ENCODE results near the gene FXR2. TPM values are rescaled to one million over a fixed set of nuclear protein-coding genes. Genes with fewer than 3 reads are reported as not detected.
A peak's percentile ranks its signal among the peaks of the same experiment; 100 is the strongest.

Gene FXR2
- total and polyA plus RNA-seq, 2 donors from 2014 or later: 29.3 to 59.2 TPM

DNA sequence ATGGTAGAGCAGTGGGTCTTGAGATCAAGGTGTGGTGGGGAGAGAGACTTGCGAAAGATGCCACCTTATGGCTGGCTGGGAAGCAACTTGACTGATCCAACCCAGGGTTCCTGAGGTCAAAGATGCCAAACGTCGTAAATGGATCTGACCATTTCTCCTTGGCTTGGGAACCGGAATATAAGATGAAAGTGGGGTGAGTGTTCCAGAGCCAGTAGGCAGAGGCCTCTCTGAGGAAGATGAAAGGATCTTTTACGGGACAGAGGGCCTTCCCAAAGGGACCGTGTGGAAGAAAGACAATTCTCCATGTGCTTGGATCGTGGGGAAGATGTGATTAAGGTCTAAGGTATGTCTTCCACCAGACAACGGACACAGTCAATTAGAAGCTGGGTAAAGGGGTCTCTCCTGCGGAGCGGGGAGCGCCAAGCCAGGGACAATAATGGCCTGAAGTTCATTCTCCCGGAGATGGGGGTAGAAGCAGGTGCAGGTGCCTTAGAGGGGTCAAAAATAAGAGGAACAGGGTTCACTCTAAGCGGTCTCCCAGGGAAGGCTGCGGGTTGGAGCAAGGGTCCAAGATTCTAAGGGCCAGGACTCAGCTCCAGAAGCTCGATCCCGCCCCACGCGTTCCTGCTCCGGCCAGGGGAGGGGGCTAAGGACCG is 800 bp downstream of the FXR2 start:
- intact Hi-C loops (cut with DNase I): no loop called here
- TF ChIP-seq, protein P1, sequence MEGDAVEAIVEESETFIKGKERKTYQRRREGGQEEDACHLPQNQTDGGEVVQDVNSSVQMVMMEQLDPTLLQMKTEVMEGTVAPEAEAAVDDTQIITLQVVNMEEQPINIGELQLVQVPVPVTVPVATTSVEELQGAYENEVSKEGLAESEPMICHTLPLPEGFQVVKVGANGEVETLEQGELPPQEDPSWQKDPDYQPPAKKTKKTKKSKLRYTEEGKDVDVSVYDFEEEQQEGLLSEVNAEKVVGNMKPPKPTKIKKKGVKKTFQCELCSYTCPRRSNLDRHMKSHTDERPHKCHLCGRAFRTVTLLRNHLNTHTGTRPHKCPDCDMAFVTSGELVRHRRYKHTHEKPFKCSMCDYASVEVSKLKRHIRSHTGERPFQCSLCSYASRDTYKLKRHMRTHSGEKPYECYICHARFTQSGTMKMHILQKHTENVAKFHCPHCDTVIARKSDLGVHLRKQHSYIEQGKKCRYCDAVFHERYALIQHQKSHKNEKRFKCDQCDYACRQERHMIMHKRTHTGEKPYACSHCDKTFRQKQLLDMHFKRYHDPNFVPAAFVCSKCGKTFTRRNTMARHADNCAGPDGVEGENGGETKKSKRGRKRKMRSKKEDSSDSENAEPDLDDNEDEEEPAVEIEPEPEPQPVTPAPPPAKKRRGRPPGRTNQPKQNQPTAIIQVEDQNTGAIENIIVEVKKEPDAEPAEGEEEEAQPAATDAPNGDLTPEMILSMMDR (IDR thresholded peaks at IDR 0.05; ENCODE audit: borderline replicate concordance, extremely low read depth, insufficient read depth): no peak
- no peaks in the 10 kb centered on the region for H3K9me3 ChIP-seq (ENCODE audit: control insufficient read depth in 2 of 3, insufficient read depth in 1 of 3, low read length in 3 of 3)
- peak overlapping the region; percentile 52 to 93 (median 61) for H3K9ac ChIP-seq (ENCODE audit: low read length in 3 of 3)
- H3K27me3 ChIP-seq (ENCODE audit: control insufficient read depth, insufficient read depth, low read length): no peaks in the 10 kb centered on the region
- peak overlapping the region; percentile 51 to 93 (median 81) for H3K4me3 ChIP-seq (ENCODE audit: low read length in 3 of 3)
- peaks cover 4 to 22% (median 17%) of the 10 kb centered on the region in 3 donors for H3K4me1 ChIP-seq (ENCODE audit: control insufficient read depth in 2 of 3, insufficient read depth in 2 of 3, low read depth in 1 of 3, low read length in 3 of 3)
- peak overlapping the region; percentile 68 to 87 for H3K27ac ChIP-seq (ENCODE audit: low read depth in 2 of 2, low read length in 2 of 2)
- DNase-seq (peak in 2 of 5 donors; percentile 22 to 23), FAIRE-seq (no peak)
- H3K36me3 ChIP-seq (ENCODE audit: control insufficient read depth in 2 of 3, insufficient read depth in 3 of 3, low read length in 3 of 3): peaks cover 0 to 3% (median 2%) of the 10 kb centered on the region in 3 donors

DNA sequence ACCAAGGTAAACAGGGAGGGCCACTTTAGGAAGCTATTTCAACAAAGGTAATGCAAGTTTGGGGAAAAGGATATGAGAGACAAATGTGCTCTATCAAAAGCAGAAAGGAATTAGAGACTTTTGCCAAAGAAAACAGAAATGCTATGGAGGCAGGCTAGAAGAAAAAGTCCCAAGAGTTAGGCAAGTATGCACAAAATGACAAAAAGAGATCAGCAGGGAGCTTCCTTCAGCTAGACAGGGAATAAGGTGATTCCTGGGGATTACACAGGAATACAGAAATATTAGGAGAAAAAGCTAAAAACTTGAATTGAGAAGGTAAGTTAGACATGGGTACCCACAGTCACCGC is 2.4 kb downstream of the FXR2 start:
- H3K9ac ChIP-seq (ENCODE audit: low read length in 3 of 3): peak overlapping the region in 1 of 3 donors; percentile 53
- H3K27me3 ChIP-seq (ENCODE audit: control insufficient read depth, insufficient read depth, low read length): no peaks in the 10 kb centered on the region
- peaks cover 4 to 22% (median 17%) of the 10 kb centered on the region in 3 donors for H3K4me1 ChIP-seq (ENCODE audit: control insufficient read depth in 2 of 3, insufficient read depth in 2 of 3, low read depth in 1 of 3, low read length in 3 of 3)
- peak in 1 of 5 donors; percentile 48 for DNase-seq
- H3K36me3 ChIP-seq (ENCODE audit: control insufficient read depth in 2 of 3, insufficient read depth in 3 of 3, low read length in 3 of 3): peaks cover 2 to 3% (median 3%) of the 10 kb centered on the region in 3 donors
- H3K9me3 ChIP-seq (ENCODE audit: control insufficient read depth in 2 of 3, insufficient read depth in 1 of 3, low read length in 3 of 3): no peaks in the 10 kb centered on the region
- intact Hi-C loops (cut with DNase I): no loop called here
- no peak for FAIRE-seq
- H3K4me3 ChIP-seq (ENCODE audit: low read length in 3 of 3): peak overlapping the region in 2 of 3 donors; percentile 3 to 28
- TF ChIP-seq, protein P1 (IDR thresholded peaks at IDR 0.05; ENCODE audit: borderline replicate concordance, extremely low read depth, insufficient read depth): no peak
- H3K27ac ChIP-seq (ENCODE audit: low read depth in 2 of 2, low read length in 2 of 2): peak overlapping the region in 1 of 2 donors; percentile 15

DNA sequence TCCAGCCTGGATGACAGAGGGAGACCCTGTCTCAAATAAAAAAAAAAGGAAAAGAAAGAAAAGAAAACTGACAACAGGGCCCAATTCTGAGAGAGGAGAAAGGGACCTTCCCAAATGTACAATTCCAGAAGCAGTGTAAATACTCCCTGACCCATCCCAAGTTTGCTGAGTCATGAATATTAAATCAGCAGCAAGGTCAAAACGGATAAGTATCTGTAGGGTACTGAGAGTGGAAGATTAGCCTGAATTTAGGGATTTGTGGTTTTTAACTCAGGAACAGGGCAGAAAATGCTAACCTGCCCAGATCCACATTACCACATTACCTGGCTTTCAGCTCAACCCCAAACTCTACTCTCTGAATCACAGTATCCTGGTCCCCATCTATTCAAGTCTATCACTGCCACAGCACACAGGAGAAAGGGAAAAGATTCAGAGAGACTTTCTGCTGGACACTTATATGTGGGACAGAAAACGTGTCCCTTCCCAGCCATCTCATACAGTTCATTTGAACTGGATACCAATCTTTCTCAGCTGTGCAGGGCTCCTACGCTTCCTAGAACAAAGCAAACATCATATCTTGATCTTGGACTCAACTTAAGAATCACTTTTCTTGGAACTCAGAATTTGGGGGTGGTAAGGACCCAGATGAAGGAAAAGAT is 2.9 kb downstream of the FXR2 start:
- peaks cover 4 to 22% (median 17%) of the 10 kb centered on the region in 3 donors for H3K4me1 ChIP-seq (ENCODE audit: control insufficient read depth in 2 of 3, insufficient read depth in 2 of 3, low read depth in 1 of 3, low read length in 3 of 3)
- H3K27me3 ChIP-seq (ENCODE audit: control insufficient read depth, insufficient read depth, low read length): no peaks in the 10 kb centered on the region
- H3K36me3 ChIP-seq (ENCODE audit: control insufficient read depth in 2 of 3, insufficient read depth in 3 of 3, low read length in 3 of 3): peaks cover 2 to 3% (median 3%) of the 10 kb centered on the region in 3 donors
- peak overlapping the region in 1 of 2 donors; percentile 15 for H3K27ac ChIP-seq (ENCODE audit: low read depth in 2 of 2, low read length in 2 of 2)
- no peak for FAIRE-seq
- no peaks in the 10 kb centered on the region for H3K9me3 ChIP-seq (ENCODE audit: control insufficient read depth in 2 of 3, insufficient read depth in 1 of 3, low read length in 3 of 3)
- peak overlapping the region in 2 of 3 donors; percentile 23 to 53 for H3K9ac ChIP-seq (ENCODE audit: low read length in 3 of 3)
- no peak for DNase-seq
- intact Hi-C loops (cut with DNase I): no loop called here
- H3K4me3 ChIP-seq (ENCODE audit: low read length in 3 of 3): peak overlapping the region; percentile 3 to 28 (median 7)
- TF ChIP-seq, protein P1 (IDR thresholded peaks at IDR 0.05; ENCODE audit: borderline replicate concordance, extremely low read depth, insufficient read depth): no peak

Data from kidney (tissue), 14 donors.